ENCODE results near the gene DNM3. TPM values are rescaled to one million over a fixed set of nuclear protein-coding genes. Genes with fewer than 3 reads are reported as not detected.

Gene DNM3
- polyA plus RNA-seq, 1 of the 3 experiments (the other 2 are of a cell fraction): 0.43 TPM

DNA sequence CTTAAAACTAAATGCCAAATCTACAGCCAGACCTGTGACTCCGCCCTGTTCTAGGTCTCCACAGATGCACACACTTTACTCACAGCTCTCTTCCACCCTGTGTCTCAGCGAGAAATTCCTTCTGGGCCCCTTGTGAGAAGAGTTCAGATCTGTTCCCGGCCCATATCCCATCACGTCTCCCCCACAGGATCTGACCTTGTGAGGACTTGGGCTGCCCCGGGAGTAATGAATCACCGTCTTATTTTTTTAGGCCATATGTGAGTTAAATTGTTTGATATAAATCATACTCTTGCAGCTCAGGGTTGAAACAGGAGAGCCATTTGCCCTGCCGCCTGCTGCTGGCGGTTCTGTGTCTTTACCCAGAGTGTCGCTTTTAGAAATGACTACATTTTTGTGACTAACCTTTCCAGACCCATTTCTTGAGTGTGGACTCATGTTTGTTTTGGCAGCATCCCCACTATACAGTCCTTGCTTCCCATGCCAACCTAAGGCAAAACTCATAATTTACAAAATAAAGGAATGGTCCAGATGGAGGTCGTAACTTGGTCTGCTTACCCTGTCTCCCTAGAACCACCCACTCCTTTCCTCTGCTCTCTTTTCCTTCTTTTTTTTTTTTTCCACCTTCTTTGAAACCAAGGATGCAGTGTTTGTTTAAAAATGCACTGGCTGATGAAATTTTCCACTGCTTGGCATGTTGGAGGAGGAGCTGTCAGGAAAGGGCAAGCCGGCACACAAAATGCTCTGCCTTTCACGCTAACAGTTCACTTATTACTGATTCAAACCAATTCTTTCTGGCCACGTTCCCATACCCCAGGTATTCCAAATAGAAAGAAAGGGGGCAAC lies 481.1 kb downstream of the DNM3 start (continued):
- TF ChIP-seq GABPA (IDR thresholded peaks at IDR 0.05; ENCODE audit: low read depth): no peak
- TF ChIP-seq EP300 (IDR thresholded peaks at IDR 0.05; ENCODE audit: borderline replicate concordance in 1 of 2, low read depth in 1 of 2, low read length in 1 of 2): peak in 1 of 2 experiments; percentile 95; a peak in 2 of 4 replicates
- peak; percentile 75; the same call in 1 of the 2 replicates for TF ChIP-seq TEAD4 (IDR thresholded peaks at IDR 0.05; ENCODE audit: borderline replicate concordance, insufficient read depth)
- peak; percentile 91; the same call in 1 of the 2 replicates for TF ChIP-seq RXRA (IDR thresholded peaks at IDR 0.05; ENCODE audit: borderline replicate concordance, low read depth)
- no peak; the same call in 1 of the 2 replicates for TF ChIP-seq TAF1 (IDR thresholded peaks at IDR 0.05; ENCODE audit: borderline replicate concordance, low read depth, low read length)
- no peak for TF ChIP-seq NRF1 (IDR thresholded peaks at IDR 0.05; ENCODE audit: low read depth, low read length)
- peak; percentile 86 for TF ChIP-seq FOSL2 (IDR thresholded peaks at IDR 0.05; ENCODE audit: borderline replicate concordance, low read depth)
- TF ChIP-seq, protein P1, sequence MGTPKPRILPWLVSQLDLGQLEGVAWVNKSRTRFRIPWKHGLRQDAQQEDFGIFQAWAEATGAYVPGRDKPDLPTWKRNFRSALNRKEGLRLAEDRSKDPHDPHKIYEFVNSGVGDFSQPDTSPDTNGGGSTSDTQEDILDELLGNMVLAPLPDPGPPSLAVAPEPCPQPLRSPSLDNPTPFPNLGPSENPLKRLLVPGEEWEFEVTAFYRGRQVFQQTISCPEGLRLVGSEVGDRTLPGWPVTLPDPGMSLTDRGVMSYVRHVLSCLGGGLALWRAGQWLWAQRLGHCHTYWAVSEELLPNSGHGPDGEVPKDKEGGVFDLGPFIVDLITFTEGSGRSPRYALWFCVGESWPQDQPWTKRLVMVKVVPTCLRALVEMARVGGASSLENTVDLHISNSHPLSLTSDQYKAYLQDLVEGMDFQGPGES (IDR thresholded peaks at IDR 0.05; ENCODE audit: low read depth, low read length): no peak
- TF ChIP-seq TCF12 (IDR thresholded peaks at IDR 0.05): peak; percentile 96
- TF ChIP-seq, protein P2, sequence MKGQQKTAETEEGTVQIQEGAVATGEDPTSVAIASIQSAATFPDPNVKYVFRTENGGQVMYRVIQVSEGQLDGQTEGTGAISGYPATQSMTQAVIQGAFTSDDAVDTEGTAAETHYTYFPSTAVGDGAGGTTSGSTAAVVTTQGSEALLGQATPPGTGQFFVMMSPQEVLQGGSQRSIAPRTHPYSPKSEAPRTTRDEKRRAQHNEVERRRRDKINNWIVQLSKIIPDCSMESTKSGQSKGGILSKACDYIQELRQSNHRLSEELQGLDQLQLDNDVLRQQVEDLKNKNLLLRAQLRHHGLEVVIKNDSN (IDR thresholded peaks at IDR 0.05; ENCODE audit: borderline replicate concordance, low read depth): no peak
- peak; percentile 26; the same call in 1 of the 2 replicates for TF ChIP-seq ELF1 (IDR thresholded peaks at IDR 0.05)
- TF ChIP-seq POLR2AphosphoS5 (IDR thresholded peaks at IDR 0.05; ENCODE audit: low read depth, low read length): peak; percentile 54; the same call in 1 of the 2 replicates
- TF ChIP-seq YY1 (IDR thresholded peaks at IDR 0.05; ENCODE audit: low read depth): peak; percentile 52; the same call in 1 of the 2 replicates
- TF ChIP-seq NFIC (IDR thresholded peaks at IDR 0.05; ENCODE audit: borderline replicate concordance): peak; percentile 96
- peak; percentile 65; the same call in 1 of the 2 replicates for TF ChIP-seq FOXM1 (IDR thresholded peaks at IDR 0.05; ENCODE audit: low read depth)
- TF ChIP-seq, protein P3, sequence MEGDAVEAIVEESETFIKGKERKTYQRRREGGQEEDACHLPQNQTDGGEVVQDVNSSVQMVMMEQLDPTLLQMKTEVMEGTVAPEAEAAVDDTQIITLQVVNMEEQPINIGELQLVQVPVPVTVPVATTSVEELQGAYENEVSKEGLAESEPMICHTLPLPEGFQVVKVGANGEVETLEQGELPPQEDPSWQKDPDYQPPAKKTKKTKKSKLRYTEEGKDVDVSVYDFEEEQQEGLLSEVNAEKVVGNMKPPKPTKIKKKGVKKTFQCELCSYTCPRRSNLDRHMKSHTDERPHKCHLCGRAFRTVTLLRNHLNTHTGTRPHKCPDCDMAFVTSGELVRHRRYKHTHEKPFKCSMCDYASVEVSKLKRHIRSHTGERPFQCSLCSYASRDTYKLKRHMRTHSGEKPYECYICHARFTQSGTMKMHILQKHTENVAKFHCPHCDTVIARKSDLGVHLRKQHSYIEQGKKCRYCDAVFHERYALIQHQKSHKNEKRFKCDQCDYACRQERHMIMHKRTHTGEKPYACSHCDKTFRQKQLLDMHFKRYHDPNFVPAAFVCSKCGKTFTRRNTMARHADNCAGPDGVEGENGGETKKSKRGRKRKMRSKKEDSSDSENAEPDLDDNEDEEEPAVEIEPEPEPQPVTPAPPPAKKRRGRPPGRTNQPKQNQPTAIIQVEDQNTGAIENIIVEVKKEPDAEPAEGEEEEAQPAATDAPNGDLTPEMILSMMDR (IDR thresholded peaks at IDR 0.05): peak; percentile 34; the same call in 1 of the 2 replicates
- TF ChIP-seq MXI1 (IDR thresholded peaks at IDR 0.05; ENCODE audit: low read depth, low read length): no peak
